HepG2 (cell line): ENCODE data around the gene DUS3L. TPM values are rescaled to one million over a fixed set of nuclear protein-coding genes. Genes with fewer than 3 reads are reported as not detected.

Experiments used
- ARNT2 ChIP-seq: sonication (generic); formaldehyde crosslinking; IDR thresholded peaks from 2 replicates; pipeline ENCODE4 v1.8.0; 2022; ENCODE audit warnings: mild to moderate bottlenecking, low read depth, missing genetic modification reagents, moderate library complexity
- HDAC1 ChIP-seq: sonication (generic); formaldehyde crosslinking; IDR thresholded peaks from 2 replicates; pipeline ENCODE4 v1.5.1; 2020; ENCODE audit warnings: mild to moderate bottlenecking, missing genetic modification reagents
- HMG20B ChIP-seq: conservative IDR thresholded peaks from 2 replicates; pipeline ENCODE4 v1.6.1; 2016; ENCODE audit warnings: missing genetic modification reagents, missing compliant biosample characterization
- KAT8 ChIP-seq: IDR thresholded peaks from 2 replicates; pipeline ENCODE4 v1.6.1; 2016; ENCODE audit warnings: missing genetic modification reagents, missing compliant biosample characterization
- KIAA2018 ChIP-seq: sonication (generic); formaldehyde crosslinking; IDR thresholded peaks from 2 replicates; pipeline ENCODE4 v1.5.0; 2020; ENCODE audit warnings: mild to moderate bottlenecking, missing genetic modification reagents, borderline replicate concordance
- MEIS2 ChIP-seq: sonication (generic); formaldehyde crosslinking; IDR thresholded peaks from 2 replicates; pipeline ENCODE4 v1.9.0; 2021; ENCODE audit warnings: mild to moderate bottlenecking, missing genetic modification reagents
- ONECUT2 ChIP-seq: sonication (generic); formaldehyde crosslinking; IDR thresholded peaks from 2 replicates; pipeline ENCODE4 v1.4.0; 2020; ENCODE audit warnings: missing genetic modification reagents
- PHF8 ChIP-seq: sonication (generic); formaldehyde crosslinking; IDR thresholded peaks from 2 replicates; pipeline ENCODE4 v1.5.0; 2020; ENCODE audit warnings: missing genetic modification reagents
- PLRG1 ChIP-seq: fragments of 450-650 bp; conservative IDR thresholded peaks from 2 replicates; pipeline ENCODE4 v1.6.1; 2016
- POLR2AphosphoS2 ChIP-seq: IDR thresholded peaks from 2 replicates; pipeline ENCODE4 v1.6.1; 2011; ENCODE audit warnings: low read depth, low read length, improper control_type of control experiment
- SYNCRIP ChIP-seq: fragments of 200-400 bp; formaldehyde crosslinking; IDR thresholded peaks from 2 replicates; pipeline ENCODE4 v1.6.1; 2018; ENCODE audit warnings: mild to moderate bottlenecking, low read depth, low read length; ENCODE audit not compliant: insufficient read depth
- ZBTB10 ChIP-seq: sonication (generic); formaldehyde crosslinking; IDR thresholded peaks from 2 replicates; pipeline ENCODE4 v1.4.0; 2020; ENCODE audit warnings: missing genetic modification reagents, borderline replicate concordance
- ZFP36 ChIP-seq: fragments of 150-350 bp; IDR thresholded peaks from 2 replicates; pipeline ENCODE4 v1.6.1; 2018; ENCODE audit warnings: borderline replicate concordance, low read length, low read depth; ENCODE audit not compliant: partially characterized antibody
- ZNF136 ChIP-seq: sonication (generic); formaldehyde crosslinking; IDR thresholded peaks from 2 replicates; pipeline ENCODE4 v1.8.1; 2022; ENCODE audit warnings: low read depth, mild to moderate bottlenecking, moderate library complexity, missing genetic modification reagents
- ZNF20 ChIP-seq: sonication (generic); formaldehyde crosslinking; IDR thresholded peaks from 2 replicates; pipeline ENCODE4 v1.4.0; 2020; ENCODE audit warnings: mild to moderate bottlenecking, moderate library complexity, missing genetic modification reagents
- ZNF597 ChIP-seq: sonication (generic); formaldehyde crosslinking; IDR thresholded peaks from 2 replicates; pipeline ENCODE4 v1.5.0; 2020; ENCODE audit warnings: missing genetic modification reagents
- ZNF678 ChIP-seq: sonication (generic); formaldehyde crosslinking; IDR thresholded peaks from 2 replicates; pipeline ENCODE4 v1.4.0; 2020; ENCODE audit warnings: mild to moderate bottlenecking, missing genetic modification reagents
- polyA plus RNA-seq, 8 experiments: library from polyadenylated mRNA; depleted of rRNA in 3 of 8; stranded (reverse) in 7 of 8; unstranded in 1 of 8; fragments of >200 nt; fragmentation: Illumina TruSeq in 4 of 8; extraction: Trizol in 4 of 8; gene quantifications; 2 replicates each; pipeline versions ENCODE4 v1.2.1 to v1.2.3, GENCODE V29; 2011 to 2016; ENCODE audit warnings: low read depth in 4 of 8, missing spikeins in 1 of 8, mixed read lengths in 1 of 8; ENCODE audit not compliant: insufficient read depth in 1 of 8
- total RNA-seq, 5 experiments: library from RNA; depleted of rRNA; stranded (reverse); fragments of >200 nt; fragmentation: Illumina TruSeq; extraction: Trizol; gene quantifications; 2 replicates each; pipeline ENCODE4 v1.2.3, GENCODE V29; 2016; ENCODE audit warnings: low read depth in 1 of 5

DUS3L gene
- total and polyA plus RNA-seq, 2 of the 13 experiments (the other 11 are each of a cell fraction or from before 2014, with no cell fraction given): 13.3 to 25.1 TPM

GRCh38 chr19:5805462-5806132 lies 14.6 kb upstream of the DUS3L start (continued):
- TF ChIP-seq KIAA2018 (CRISPR knock-in tag) (no peak), ZFP36 (no peak), ZNF20 (CRISPR knock-in tag) (no peak), ZNF678 (no peak), HMG20B (CRISPR knock-in tag) (0 out of 2 replicates have a peak, but pooled peaks have one; percentile 37), ONECUT2 (CRISPR knock-in tag) (no peak), ZBTB10 (CRISPR knock-in tag) (no peak), ZNF136 (peak; percentile 29; the same call in 1 of the 2 replicates), POLR2AphosphoS2 (no peak), ARNT2 (CRISPR knock-in tag) (peak; percentile 75; the same call in 1 of the 2 replicates), ZNF597 (no peak), SYNCRIP (no peak), MEIS2 (no peak), HDAC1 (CRISPR knock-in tag) (peak; percentile 60), KAT8 (CRISPR knock-in tag) (peak; percentile 39; the same call in 1 of the 2 replicates), PLRG1 (no peak), PHF8 (CRISPR knock-in tag) (0 out of 2 replicates have a peak, but pooled peaks have one; percentile 30)
